Measurements from ENCODE around the gene KATNIP. TPM values are rescaled to one million over a fixed set of nuclear protein-coding genes. Genes with fewer than 3 reads are reported as not detected.

The KATNIP gene
- total and polyA plus RNA-seq, 9 of the 15 experiments (the other 6 are each of a cell fraction or from before 2014, with no cell fraction given), result 1.7 to 13.2 (median 8.0) TPM

- TF ChIP-seq BCLAF1 (IDR thresholded peaks at IDR 0.05; ENCODE audit: borderline replicate concordance in 1 of 2, control insufficient read depth in 1 of 2, low read depth in 2 of 2, low read length in 1 of 2), result no peak
- TF ChIP-seq GABPB2 (CRISPR knock-in tag; conservative IDR thresholded peaks at IDR 0.05), result no peak
- TF ChIP-seq HDAC6 (IDR thresholded peaks at IDR 0.05; ENCODE audit: low read depth, low read length), result no peak
Measured at GRCh38 chr16:27572711-27573110, 22.8 kb downstream of the KATNIP start (continued).

- BruUV-seq (replicated peaks), result no TSS peak
- Histone ChIP-seq H3K36me3 (ENCODE audit: control insufficient read depth, insufficient read depth, low read length) (peaks cover 2% of the 10 kb centered on the region; the same call in 1 of the 3 replicates), H3K4me2 (ENCODE audit: insufficient read depth, low read length) (no peak overlapping the region), H3K79me2 (ENCODE audit: control insufficient read depth, insufficient read depth, low read length) (no peaks in the 10 kb centered on the region), H3K4me1 (replicated peaks in 1 of 2; ENCODE audit: control insufficient read depth in 2 of 2, insufficient read depth in 2 of 2, low read length in 2 of 2) (peaks cover 0 to 5% of the 10 kb centered on the region in 2 experiments; a peak in 1 of 5 replicates), H3K9me3 (replicated peaks; ENCODE audit: control insufficient read depth, insufficient read depth, low read depth, low read length) (no peaks in the 10 kb centered on the region), H3K9ac (ENCODE audit: insufficient read depth in 1 of 2, low read depth in 2 of 2, low read length in 2 of 2) (no peak overlapping the region; a peak in 1 of 4 replicates), H4K20me1 (replicated peaks; ENCODE audit: control insufficient read depth, insufficient read depth, low read length) (no peaks in the 10 kb centered on the region), H3K9me1 (ENCODE audit: control insufficient read depth, insufficient read depth, low read length) (no peaks in the 10 kb centered on the region), H2AFZ (ENCODE audit: low read depth, low read length) (no peak overlapping the region), H3K4me3 (no peak overlapping the region), H3K27ac (ENCODE audit: extremely low read depth, low read depth, low read length) (no peak overlapping the region), H3K27me3 (ENCODE audit: control insufficient read depth in 2 of 2, insufficient read depth in 2 of 2, low read length in 2 of 2) (no peaks in the 10 kb centered on the region)
- no peak for FAIRE-seq
- no peak for DNase-seq (ENCODE audit: extremely low read depth in 1 of 4, low spot score in 3 of 4)
- CTCF ChIA-PET (ENCODE audit: low intra/inter-chr PET ratio), result no interaction called here
- TF ChIP-seq ZNF124 (CRISPR knock-in tag; IDR thresholded peaks at IDR 0.05) (no peak), ID3 (CRISPR knock-in tag; IDR thresholded peaks at IDR 0.05) (no peak), ID3 (tag; IDR thresholded peaks at IDR 0.05) (no peak), ZNF518B (CRISPR knock-in tag; IDR thresholded peaks at IDR 0.05) (no peak), ATF1 (CRISPR knock-in tag; IDR thresholded peaks at IDR 0.05) (no peak), ATF1 (tag; IDR thresholded peaks at IDR 0.05) (no peak), HDAC8 (tag; IDR thresholded peaks at IDR 0.05) (no peak), RBM34 (IDR thresholded peaks at IDR 0.05; ENCODE audit: borderline replicate concordance, insufficient read depth, low read length) (no peak)
- POLR2A ChIA-PET, result interaction anchor here (0.9 kb wide), 1 partner anchor 16 kb away, joined by 3 read pairs; no protein-coding TSS in a partner anchor
- intact Hi-C loops (cut with micrococcal nuclease) (no loop called here), in situ Hi-C loops (cut with MboI) (no loop called here)
- no peak for ATAC-seq
- WGBS (ENCODE audit: insufficient coverage, low coverage, missing lambda C conversion rate), result 54% methylated on average over 5 of the region's 5 CpGs
Measured at GRCh38 chr16:27576729-27577128, 26.8 kb downstream of the KATNIP start.

All from K562 (cell line).